Loucy (cell line): ENCODE data around the gene CYB561D2.

Experiments
- H2AFZ ChIP-seq: fragments of 200-600 bp; sonication (generic); 2 replicates; pipeline ENCODE4 v1.6.0; 2016; ENCODE audit warnings: antibody characterized with exemption, mild to moderate bottlenecking, low read length, moderate library complexity
- H3F3A ChIP-seq: fragments of 200-600 bp; 2 replicates; pipeline ENCODE4 v1.6.0; 2016; ENCODE audit warnings: antibody characterized with exemption, low read depth, mild to moderate bottlenecking
- H3K27me3 ChIP-seq: fragments of 200-600 bp; sonication (generic); 2 replicates; pipeline ENCODE4 v1.6.1; 2014; ENCODE audit warnings: low read length, mild to moderate bottlenecking; ENCODE audit not compliant: insufficient read depth, poor library complexity, severe bottlenecking
- H3K36me3 ChIP-seq: fragments of 200-600 bp; sonication (generic); 2 replicates; pipeline ENCODE4 v1.6.1; 2016; ENCODE audit warnings: low read length; ENCODE audit not compliant: insufficient read depth
- H3K4me1 ChIP-seq: fragments of 200-600 bp; sonication (generic); 2 replicates; pipeline ENCODE4 v1.5.1; 2014; ENCODE audit warnings: low read length, mild to moderate bottlenecking; ENCODE audit not compliant: insufficient read depth, poor library complexity, severe bottlenecking
- H3K4me2 ChIP-seq: fragments of 200-600 bp; sonication (generic); 2 replicates; pipeline ENCODE4 v1.6.0; 2014; ENCODE audit warnings: antibody characterized with exemption, low read length, low read depth, mild to moderate bottlenecking; ENCODE audit not compliant: poor library complexity, severe bottlenecking
- H3K4me3 ChIP-seq: fragments of 200-600 bp; sonication (generic); 2 replicates; pipeline ENCODE4 v1.5.1; 2014; ENCODE audit warnings: low read length, mild to moderate bottlenecking, mixed read lengths; ENCODE audit not compliant: poor library complexity, severe bottlenecking
- H3K79me2 ChIP-seq: fragments of 200-600 bp; sonication (generic); 2 replicates; pipeline ENCODE4 v1.6.1; 2014; ENCODE audit warnings: low read length; ENCODE audit not compliant: insufficient read depth
- H3K9ac ChIP-seq: fragments of 200-600 bp; sonication (generic); 2 replicates; pipeline ENCODE4 v1.6.0; 2014; ENCODE audit warnings: mild to moderate bottlenecking, low read depth, low read length, moderate library complexity; ENCODE audit not compliant: poor library complexity, severe bottlenecking
- H3K9me2 ChIP-seq: fragments of 200-600 bp; sonication (generic); replicated peaks from 2 replicates; pipeline ENCODE4 v1.6.1; 2016; ENCODE audit warnings: low read depth, low read length, mixed read lengths
- H3K9me3 ChIP-seq: fragments of 200-600 bp; sonication (generic); 2 replicates; pipeline ENCODE4 v1.6.1; 2014; ENCODE audit warnings: mild to moderate bottlenecking, antibody characterized with exemption, low read length, low read depth; ENCODE audit not compliant: insufficient read depth
- H4K20me1 ChIP-seq: fragments of 200-600 bp; sonication (generic); 2 replicates; pipeline ENCODE4 v1.6.0; 2014; ENCODE audit warnings: antibody characterized with exemption, low read length, mild to moderate bottlenecking; ENCODE audit not compliant: insufficient read depth, poor library complexity, severe bottlenecking
- EZH2phosphoT487 ChIP-seq: fragments of 200-600 bp; IDR thresholded peaks from 2 replicates; pipeline ENCODE4 v1.6.1; 2018; ENCODE audit warnings: antibody characterized with exemption, mild to moderate bottlenecking, moderate library complexity, borderline replicate concordance
- TF ChIP-seq, protein P1 (sequence below): fragments of 200-600 bp; sonication (generic); conservative IDR thresholded peaks from 2 replicates; pipeline ENCODE4 v1.5.1; 2014; ENCODE audit warnings: mild to moderate bottlenecking, antibody characterized with exemption, low read length

CYB561D2 gene

DNA sequence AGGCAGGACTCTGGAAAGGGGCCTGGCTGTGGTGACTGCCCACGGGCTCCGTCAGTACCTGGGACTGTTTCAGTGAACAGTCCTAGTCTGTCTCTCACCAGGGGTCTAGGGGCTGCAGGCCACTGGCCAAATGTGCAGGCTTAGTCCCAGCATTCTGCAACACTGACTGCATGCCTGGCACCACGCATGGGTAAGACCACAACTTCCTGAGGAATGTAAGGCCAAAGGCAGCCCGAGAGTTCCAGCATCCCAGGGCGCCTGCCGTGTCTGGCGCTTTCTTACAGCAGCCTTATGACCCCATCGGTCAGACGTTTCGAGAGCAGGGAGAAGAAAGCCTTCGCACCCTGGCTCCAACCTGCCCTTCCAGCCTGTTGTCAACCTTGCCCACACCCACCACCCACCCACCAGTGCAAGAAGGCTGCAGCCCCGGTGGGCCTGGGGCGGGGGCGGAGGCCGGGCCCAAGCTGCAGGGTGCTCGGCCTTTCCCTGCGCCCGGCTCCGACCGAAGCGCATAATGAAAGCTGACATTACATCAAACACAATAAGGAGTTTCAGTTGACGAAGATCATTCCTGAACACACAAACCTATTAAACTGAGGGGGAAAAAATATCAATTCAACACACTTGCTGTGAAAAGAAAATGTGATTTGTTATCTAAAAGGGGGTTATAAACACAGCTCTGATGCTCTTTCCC, 38.2 kb downstream of the CYB561D2 start:
- H4K20me1 ChIP-seq, result no peaks in the 10 kb centered on the region
- H3K4me2 ChIP-seq, result no peak overlapping the region

DNA sequence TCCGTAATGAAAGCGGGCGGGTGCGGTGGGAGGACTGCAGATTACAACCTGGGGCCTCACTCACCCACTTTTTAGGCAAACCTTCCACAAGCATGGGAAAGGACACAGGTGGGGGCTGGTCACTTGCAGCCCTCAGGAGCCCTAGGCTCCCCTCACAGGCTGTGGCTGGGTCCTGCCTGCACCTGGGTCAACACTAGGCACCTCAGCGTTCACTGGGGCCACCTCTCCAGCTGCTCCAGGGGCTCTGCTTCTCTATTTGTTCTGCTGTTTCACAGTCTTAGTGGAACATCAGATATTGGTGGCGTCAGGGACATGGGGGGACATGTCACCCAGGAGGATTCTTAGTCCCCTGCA, 38.7 kb downstream of the CYB561D2 start:
- Histone ChIP-seq H3K4me1 (peaks cover 18% of the 10 kb centered on the region), H3K27me3 (no peaks in the 10 kb centered on the region)

More for the DNA sequence above, 38.2 kb downstream of the CYB561D2 start:
- no peaks in the 10 kb centered on the region for H3F3A ChIP-seq
- no peak overlapping the region for H2AFZ ChIP-seq
- H3K79me2 ChIP-seq, result no peaks in the 10 kb centered on the region
- no peaks in the 10 kb centered on the region for H3K36me3 ChIP-seq
- H3K9me3 ChIP-seq, result no peaks in the 10 kb centered on the region
- no peaks in the 10 kb centered on the region for H3K9me2 ChIP-seq
- no peak overlapping the region for H3K4me3 ChIP-seq
- H3K4me1 ChIP-seq, result peaks cover 18% of the 10 kb centered on the region
- TF ChIP-seq, protein P1, sequence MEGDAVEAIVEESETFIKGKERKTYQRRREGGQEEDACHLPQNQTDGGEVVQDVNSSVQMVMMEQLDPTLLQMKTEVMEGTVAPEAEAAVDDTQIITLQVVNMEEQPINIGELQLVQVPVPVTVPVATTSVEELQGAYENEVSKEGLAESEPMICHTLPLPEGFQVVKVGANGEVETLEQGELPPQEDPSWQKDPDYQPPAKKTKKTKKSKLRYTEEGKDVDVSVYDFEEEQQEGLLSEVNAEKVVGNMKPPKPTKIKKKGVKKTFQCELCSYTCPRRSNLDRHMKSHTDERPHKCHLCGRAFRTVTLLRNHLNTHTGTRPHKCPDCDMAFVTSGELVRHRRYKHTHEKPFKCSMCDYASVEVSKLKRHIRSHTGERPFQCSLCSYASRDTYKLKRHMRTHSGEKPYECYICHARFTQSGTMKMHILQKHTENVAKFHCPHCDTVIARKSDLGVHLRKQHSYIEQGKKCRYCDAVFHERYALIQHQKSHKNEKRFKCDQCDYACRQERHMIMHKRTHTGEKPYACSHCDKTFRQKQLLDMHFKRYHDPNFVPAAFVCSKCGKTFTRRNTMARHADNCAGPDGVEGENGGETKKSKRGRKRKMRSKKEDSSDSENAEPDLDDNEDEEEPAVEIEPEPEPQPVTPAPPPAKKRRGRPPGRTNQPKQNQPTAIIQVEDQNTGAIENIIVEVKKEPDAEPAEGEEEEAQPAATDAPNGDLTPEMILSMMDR, result no peak
- TF ChIP-seq EZH2phosphoT487, result no peak
- H3K9ac ChIP-seq, result no peak overlapping the region
- H3K27me3 ChIP-seq, result no peaks in the 10 kb centered on the region

DNA sequence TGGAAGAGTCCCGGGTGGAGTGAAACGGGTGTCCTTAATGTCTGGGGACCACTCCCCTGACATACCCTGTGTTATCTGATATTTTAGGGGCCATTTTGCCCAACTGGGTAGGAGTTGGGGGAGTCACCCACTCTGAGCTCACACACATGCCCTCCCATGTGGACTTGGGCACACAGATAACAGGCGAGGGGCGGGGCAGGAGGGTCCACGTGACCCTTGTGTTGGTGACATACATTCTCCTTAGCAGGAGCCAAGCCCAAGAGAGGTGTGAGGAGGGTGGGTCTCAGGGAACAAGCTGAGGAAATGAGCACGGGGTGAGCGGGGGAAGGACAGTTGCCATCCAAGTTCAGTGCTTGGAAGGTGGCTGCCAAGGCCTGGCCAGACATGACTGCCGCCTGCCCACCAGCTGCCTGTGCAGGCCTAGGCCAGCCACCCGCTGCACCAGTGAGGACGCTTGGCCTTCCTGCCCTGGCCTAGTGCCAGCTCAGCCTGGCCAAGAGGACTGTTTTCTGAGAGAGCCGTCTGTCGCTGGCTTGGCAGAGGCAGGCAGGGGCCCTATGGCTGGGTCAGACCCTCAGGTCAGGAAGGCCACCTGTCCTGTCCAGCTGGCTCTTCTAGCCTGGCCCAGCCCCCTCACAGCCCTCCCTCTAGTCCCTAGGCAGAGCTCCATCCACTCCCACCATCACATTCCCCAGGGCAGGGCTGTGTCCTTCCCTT, 40.0 kb downstream of the CYB561D2 start:
- Histone ChIP-seq H3K27me3 (no peaks in the 10 kb centered on the region), H3K9me2 (no peaks in the 10 kb centered on the region), H3K9ac (no peak overlapping the region), H3F3A (no peaks in the 10 kb centered on the region), H3K4me1 (peaks cover 18% of the 10 kb centered on the region), H3K4me3 (no peak overlapping the region), H3K36me3 (no peaks in the 10 kb centered on the region), H2AFZ (no peak overlapping the region), H3K9me3 (no peaks in the 10 kb centered on the region), H3K79me2 (no peaks in the 10 kb centered on the region), H3K4me2 (no peak overlapping the region), H4K20me1 (no peaks in the 10 kb centered on the region)
- TF ChIP-seq EZH2phosphoT487, result no peak
- TF ChIP-seq, protein P1, result no peak

More for the DNA sequence above, 38.7 kb downstream of the CYB561D2 start:
- TF ChIP-seq, protein P1, result no peak
- TF ChIP-seq EZH2phosphoT487, result no peak
- Histone ChIP-seq H3K9me3 (no peaks in the 10 kb centered on the region), H4K20me1 (no peaks in the 10 kb centered on the region), H3F3A (no peaks in the 10 kb centered on the region), H3K9me2 (no peaks in the 10 kb centered on the region), H3K4me2 (no peak overlapping the region), H3K4me3 (no peak overlapping the region), H3K36me3 (no peaks in the 10 kb centered on the region), H2AFZ (no peak overlapping the region), H3K9ac (no peak overlapping the region), H3K79me2 (no peaks in the 10 kb centered on the region)
